GM13976 (cell line): ENCODE results near the gene C16orf90.
"Not testable (repeated sequence)": the region's sequence is repeated elsewhere in the genome, so short reads cannot be mapped to it uniquely, and the experiment has no call there.

ENCODE experiments used
- DNase-seq: peaks from one replicate; pipeline ENCODE4 v3.0.0; 2012; ENCODE audit warnings: low spot score
- CTCF ChIP-seq: IDR thresholded peaks from 2 replicates; pipeline ENCODE4 v1.5.1; 2012; ENCODE audit warnings: borderline replicate concordance, mild to moderate bottlenecking; ENCODE audit not compliant: insufficient read depth; ENCODE audit errors: extremely low read depth, missing control alignments, control extremely low read depth
- in situ Hi-C: fragments of 300-500 bp; cut with MboI; formaldehyde crosslinking; loops from one replicate; pipeline ENCODE4 v1.12.0; 2022; ENCODE audit warnings: low sequenced_read_pairs, mixed read lengths, inconsistent platforms; ENCODE audit not compliant: unreplicated experiment

Gene C16orf90

GRCh38 chr16:3534126-3534525 is 38.8 kb upstream of the C16orf90 start:
- in situ Hi-C loops: loop anchor here (25.0 kb wide), 2 partner anchors 128 to 353 kb away; partner anchors contain the start of genes CREBBP and DNASE1
- no peak for TF ChIP-seq CTCF
- DNase-seq: no peak

GRCh38 chr16:3532741-3533140 is 37.5 kb upstream of the C16orf90 start:
- no peak for TF ChIP-seq CTCF
- DNase-seq: no peak
- in situ Hi-C loops: loop anchor here (25.0 kb wide), 2 partner anchors 130 to 355 kb away; partner anchors contain the start of genes CREBBP and DNASE1

- no peak for TF ChIP-seq CTCF
- in situ Hi-C loops: loop anchor here (25.0 kb wide), 2 partner anchors 132 to 357 kb away; partner anchors contain the start of genes CREBBP and DNASE1
- no peak for DNase-seq
Measured at GRCh38 chr16:3530371-3530914, 35.2 kb upstream of the C16orf90 start.

- in situ Hi-C loops: loop anchor here (25.0 kb wide), 2 partner anchors 133 to 358 kb away; partner anchors contain the start of genes CREBBP and DNASE1
- DNase-seq: no peak
- no peak for TF ChIP-seq CTCF
Measured at GRCh38 chr16:3529175-3529574, 33.9 kb upstream of the C16orf90 start.

GRCh38 chr16:3528406-3528805 is 33.1 kb upstream of the C16orf90 start:
- no peak for DNase-seq
- in situ Hi-C loops: loop anchor here (25.0 kb wide), 2 partner anchors 134 to 359 kb away; partner anchors contain the start of genes CREBBP and DNASE1
- no peak for TF ChIP-seq CTCF

GRCh38 chr16:3527216-3527829 is 32.0 kb upstream of the C16orf90 start:
- TF ChIP-seq CTCF: peak; percentile 84
- in situ Hi-C loops: loop anchor here (25.0 kb wide), 2 partner anchors 135 to 360 kb away; partner anchors contain the start of genes CREBBP and DNASE1
- DNase-seq: not testable (repeated sequence)
